IPS-11a (cell line): ENCODE results near the gene BPIFA1.

Experiments
- H3K4me3 ChIP-seq: one replicate; pipeline ENCODE4 v1.5.1; 2013; ENCODE audit warnings: low read depth, low read length, control low read depth

BPIFA1 gene

DNA sequence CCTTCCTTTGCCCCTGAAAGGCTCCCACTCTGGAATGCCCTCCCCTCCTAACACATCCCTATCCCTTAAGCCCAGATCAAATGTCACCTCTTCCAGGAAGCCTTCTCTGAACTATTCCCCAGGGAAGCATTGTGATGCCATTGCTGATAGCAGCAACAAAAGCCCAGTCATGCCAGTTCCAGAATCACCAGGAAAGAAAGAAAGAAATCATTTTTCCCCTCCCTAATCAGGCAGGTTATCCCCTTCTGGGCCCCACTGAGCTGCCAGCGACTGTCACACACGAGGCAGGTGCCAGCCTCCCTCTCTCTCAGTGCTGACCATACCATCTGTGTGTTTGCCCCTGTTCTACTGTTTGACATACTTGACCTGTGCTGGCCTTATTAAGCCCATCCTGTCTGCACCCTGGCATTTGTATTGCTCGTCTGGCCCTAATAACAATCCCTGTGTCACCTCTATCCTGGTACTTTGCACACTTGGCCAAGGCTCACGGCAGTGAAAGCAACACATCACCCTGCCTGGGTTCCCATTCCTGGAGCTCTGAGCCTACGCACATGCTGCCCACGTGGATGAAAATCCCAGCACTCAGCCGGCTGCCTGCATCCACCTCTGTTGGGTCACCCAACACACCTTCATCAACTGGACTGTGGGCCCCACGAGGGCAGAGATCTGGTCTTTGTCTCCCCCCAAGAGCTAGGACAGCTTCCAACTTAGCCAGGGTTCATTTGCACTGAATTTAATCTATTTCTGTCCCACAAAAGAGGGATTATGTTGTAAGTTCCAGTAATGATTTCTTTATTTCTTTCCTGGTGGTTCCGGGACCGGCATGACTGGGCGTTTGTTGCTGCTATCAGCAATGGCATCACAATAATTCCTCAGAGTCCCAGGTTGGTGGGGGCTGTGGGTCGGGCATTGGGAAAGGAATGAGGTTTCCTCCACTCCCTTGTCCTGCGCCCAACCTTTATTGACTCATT lies 42.0 kb downstream of the BPIFA1 start:
- H3K4me3 ChIP-seq = no peak overlapping the region

DNA sequence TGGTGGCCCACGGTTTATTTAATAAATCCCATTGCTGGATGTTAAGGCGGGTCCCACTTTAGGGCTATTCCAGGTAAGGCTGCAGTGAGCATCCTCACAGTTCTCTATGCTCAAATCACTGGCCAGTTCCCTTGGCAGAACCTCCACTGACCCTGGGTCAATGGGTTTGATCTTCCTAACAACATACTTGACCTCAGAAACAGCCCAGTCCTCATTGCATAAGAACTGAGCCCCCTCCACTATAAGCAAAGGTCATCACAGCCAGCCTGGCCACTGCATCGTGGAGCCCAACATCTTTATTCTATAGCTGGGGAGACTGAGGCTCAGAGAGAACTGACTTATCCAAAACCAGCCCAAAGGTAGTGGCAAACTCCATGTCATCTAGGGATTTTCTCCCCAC lies 42.9 kb downstream of the BPIFA1 start:
- H3K4me3 ChIP-seq = no peak overlapping the region

DNA sequence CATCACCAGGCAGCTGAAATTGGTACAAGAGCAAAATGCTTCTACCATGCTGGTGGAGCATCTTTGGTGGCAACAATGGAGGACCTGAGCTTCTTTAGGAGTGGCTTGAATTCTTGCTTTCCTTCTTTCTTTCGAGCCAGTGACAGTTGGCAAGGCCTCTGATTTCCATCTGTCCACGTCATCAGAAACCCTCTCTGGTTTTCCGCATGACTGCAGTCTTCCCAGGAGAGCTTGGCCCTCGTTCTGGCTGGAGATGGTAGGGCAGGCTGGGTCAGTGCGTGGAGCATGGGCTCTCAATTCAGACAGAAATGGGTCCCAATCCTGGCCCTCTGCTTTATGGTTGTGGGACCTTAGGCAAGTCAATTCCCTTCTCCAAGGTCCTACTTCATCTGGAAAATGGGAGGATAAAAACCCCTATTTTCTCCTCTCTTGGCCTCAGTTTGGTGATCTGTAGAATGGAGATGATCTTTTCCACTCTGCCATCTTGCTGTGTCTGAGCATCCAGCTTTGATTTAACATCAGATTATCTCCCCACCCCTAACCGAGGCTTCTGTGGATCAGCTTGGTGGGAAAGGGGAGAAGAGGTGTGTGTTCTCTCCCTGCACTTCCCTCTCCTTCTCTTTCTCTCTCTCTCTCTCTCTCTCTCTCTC lies 43.6 kb downstream of the BPIFA1 start:
- H3K4me3 ChIP-seq = no peak overlapping the region

DNA sequence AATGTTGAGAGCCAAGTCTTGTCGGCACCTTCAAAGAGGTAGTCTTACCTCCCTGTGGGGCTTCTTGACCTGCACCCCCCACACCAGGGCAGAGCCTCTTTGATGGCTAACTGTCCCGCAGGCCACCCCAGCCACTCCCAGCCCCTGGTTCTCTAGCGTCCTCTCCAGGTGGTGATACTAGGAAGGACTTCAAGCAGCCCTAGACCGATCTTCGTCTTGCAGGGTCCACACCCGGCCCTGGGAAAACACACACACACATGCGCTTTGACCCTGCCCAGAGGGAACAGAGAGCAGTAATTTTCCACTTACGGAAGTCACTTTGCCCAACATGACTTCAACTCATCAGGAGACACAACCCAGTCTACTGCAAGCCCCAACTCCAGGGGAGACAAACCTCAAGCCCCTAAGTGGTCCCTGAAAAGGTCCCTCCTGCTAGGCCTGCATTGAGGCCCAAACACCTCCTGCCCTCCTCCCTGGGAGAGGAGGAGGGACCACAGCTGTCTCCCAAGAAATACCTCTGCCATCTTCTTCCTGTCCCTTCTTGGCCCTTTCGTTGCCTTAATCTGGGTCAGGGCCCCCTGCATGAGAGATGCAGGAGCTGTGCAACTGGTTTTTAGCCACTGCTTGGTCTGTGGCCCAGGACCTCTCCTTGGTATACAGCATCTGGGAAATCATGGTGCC lies 44.3 kb downstream of the BPIFA1 start:
- H3K4me3 ChIP-seq = no peak overlapping the region

DNA sequence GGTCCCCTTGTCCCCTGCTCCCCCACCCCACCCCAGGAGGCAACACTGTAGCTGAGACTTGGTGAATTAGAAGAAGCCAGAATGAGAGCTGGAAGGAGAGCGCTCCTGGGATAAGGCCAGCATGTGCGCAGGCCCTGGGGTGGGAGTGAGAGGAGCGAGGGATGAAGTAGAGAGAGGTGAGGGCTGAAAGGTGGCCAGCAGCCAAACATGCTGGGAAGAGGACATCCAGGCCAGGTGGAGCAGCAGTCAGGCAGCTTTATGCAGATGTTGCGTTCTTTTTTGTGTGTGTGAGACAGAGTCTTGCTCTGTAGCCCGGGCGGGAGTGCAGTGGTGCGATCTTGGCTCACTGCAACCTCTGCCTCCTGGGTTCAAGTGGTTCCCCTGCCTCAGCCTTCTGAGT lies 45.0 kb downstream of the BPIFA1 start:
- no peak overlapping the region for H3K4me3 ChIP-seq

DNA sequence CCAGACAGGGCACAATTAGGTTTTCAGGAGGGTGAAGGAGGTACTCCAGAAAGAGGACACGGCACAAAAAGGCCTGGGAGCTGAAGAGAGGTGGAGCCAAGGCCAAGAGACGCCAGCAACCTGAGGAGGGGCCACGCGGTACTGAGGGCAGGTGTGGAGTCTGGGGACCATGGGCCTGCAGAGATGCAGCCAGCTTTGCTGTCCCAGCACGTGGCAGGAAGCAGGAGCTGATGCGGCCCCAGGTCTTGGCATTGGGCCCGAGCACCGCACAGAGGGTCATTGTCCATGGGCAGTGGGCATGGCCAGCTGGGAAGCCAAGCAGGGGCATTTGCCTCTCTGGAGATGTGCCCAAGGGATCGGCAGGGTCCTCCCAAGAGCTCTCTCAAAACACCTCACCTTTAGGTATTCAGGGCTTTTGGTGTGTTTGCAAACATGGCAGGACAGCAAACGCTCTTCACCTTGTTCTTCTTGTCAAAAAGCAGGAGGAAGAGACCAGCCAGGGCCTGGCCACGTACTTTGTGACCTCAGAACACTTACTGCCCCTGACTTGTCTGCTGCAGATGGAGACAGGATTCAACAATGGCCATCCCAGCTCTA lies 45.9 kb downstream of the BPIFA1 start:
- H3K4me3 ChIP-seq = no peak overlapping the region

DNA sequence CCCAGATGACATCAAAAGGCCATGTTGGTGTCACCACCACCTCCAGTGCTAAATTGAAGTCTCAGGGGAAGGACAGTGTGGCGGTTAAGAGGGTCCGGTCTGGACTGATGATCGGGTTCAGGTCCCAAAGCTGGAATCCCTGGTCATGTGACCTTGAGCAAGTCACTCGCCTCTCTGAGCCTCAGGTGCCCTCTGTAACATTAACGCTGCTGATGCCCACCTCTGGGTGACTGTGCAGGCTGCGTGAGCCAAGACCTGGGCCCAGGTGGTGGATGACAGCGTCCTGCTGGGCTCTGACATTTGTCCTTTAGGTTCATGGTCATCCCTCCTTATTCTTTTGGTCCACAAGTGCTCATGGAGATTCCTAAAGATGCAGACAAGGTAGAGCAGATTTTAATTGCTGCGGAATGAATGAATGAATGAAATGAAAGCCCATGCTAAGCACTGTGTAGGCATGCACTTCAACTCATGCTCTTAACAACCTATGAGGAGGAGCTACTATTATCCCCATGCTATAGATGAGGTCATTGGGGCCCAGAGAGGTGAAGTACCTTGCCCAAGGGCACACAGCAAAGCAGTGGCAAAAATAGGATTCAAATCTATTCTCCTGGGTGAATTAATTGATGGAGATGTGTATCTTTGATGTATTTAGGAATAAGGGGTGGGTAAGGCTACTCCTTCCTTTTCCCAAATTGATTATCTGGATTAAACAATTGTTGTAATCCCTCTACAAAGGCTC lies 46.6 kb downstream of the BPIFA1 start:
- no peak overlapping the region for H3K4me3 ChIP-seq

DNA sequence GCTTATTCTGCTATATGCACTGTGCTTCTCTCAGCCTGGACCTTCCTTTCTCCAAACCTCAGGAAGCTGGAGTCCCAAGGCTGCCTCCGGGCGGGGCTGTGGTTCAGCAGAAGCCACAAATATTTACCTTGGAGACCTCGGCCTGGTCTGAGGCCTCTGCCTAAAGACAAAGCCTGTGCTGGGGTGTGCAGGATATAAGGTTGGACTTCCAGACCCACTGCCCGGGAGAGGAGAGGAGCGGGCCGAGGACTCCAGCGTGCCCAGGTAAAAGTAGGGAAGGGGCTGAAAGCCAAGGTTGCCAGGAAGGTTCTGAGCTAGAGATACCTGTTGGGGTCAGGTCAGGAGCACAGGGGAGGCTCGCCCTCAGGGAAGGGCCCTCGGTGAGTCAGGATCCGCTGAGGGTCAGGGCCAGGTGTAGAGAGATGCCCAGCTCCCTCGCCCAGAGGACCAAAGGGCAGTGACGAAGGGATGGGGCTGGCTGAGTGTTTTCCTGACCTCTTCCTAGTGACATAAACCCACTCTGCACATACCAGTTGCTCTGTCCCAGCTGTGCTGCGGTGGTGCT lies 47.3 kb downstream of the BPIFA1 start, which contains the start of gene BPIFB1:
TSS of gene BPIFB1 (plus strand) at position 224 of the 565 bp plus-strand sequence. CDS start 2,860 bp downstream, outside the sequence.
- H3K4me3 ChIP-seq = no peak within 1 kb of the TSS

DNA sequence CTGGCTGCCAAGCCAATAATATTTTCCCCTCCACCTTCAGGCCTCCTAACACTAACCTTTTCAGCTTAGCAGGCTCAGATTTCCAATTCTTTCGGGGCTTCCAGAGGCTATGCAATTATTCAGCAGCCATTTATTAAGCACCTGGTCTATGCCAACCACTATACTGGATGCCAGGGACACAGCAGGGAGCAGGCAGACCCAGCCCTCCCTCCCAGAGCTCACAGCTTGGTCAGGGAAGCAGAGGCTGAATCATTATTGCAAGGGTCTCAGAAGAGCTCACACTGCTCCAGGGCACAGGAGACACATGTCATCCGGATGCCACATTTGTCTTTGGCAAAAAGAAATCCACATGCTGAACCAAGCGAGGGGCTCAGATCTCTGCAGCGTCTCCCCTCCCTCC lies 48.5 kb downstream of the BPIFA1 start:
- H3K4me3 ChIP-seq = no peak overlapping the region

DNA sequence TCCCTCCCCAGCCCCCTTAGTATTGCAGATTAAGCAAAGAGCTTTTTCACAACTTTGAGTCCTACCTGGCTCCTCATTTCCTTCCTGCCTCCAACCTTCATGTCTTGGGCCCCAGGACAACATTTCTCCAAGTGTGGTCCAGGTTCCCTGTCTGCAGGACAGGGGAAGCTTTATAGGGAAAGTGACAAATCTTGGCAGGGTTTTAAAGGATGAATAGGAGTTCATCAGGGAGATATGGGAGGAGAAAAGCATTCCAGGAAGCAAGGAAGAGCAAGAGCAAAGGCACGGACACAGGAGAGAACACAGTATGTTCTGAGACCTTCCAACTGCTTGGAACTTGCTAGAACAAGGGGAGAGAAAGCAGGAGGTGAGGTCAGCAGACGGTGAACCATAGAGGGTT lies 49.1 kb downstream of the BPIFA1 start:
- no peak overlapping the region for H3K4me3 ChIP-seq

DNA sequence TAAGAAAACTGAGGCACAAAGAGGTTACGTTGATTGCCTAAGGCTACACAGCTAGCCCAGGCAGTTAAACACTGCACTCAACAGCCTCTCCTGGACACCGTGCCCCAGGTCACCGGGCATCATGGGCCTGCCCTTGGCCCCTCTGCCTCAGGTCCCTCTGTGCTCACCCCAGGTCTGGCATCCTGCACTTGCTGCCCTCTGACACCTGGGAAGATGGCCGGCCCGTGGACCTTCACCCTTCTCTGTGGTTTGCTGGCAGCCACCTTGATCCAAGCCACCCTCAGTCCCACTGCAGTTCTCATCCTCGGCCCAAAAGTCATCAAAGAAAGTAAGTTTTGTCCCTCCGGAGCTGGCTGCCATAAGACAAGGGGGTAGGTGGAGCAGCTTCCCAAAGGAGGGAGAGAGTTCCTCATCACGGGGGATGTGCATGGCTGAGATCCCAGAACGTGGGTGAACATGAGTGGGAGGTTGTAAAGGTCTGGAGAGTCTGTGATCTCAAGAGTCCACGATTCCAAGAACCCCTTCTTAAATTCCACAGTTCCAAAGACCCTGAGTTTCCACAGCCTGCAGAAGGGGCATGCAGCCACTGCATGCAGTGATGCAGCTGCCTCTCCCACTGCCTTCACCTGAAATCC lies 50.2 kb downstream of the BPIFA1 start:
- no peak overlapping the region for H3K4me3 ChIP-seq

DNA sequence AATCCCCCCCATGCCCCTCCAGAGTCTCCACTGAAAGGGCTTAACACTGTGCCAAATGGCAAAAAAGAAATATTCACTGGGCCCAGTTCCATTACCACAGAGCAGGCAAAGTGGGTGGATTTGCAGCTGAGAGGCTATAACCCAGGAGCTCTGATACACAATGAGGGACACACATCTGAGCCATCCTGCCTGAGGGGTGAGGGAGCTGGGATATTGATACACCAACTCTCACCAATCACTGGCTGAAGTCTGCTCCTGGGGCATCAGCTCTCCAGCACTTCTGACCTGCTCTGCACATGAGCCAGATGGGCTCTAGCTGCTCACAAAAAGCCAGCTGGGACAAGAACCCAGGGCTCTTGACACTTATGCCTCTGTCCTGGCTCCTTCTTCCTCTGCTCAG lies 52.1 kb downstream of the BPIFA1 start:
- no peak overlapping the region for H3K4me3 ChIP-seq

DNA sequence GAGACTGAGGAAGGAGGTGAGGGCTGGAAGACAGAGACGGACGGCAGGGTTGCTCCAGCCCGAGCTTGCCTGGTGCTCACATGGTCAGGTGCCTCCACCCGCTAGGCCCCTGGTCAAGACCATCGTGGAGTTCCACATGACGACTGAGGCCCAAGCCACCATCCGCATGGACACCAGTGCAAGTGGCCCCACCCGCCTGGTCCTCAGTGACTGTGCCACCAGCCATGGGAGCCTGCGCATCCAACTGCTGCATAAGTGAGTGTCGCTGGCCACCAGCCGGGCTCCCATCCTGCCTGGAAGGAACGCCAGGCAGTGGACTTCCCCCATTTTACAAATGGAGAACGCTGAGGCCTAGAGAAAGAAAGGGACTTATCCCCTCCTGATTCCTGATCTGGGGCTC lies 55.1 kb downstream of the BPIFA1 start:
- no peak overlapping the region for H3K4me3 ChIP-seq

DNA sequence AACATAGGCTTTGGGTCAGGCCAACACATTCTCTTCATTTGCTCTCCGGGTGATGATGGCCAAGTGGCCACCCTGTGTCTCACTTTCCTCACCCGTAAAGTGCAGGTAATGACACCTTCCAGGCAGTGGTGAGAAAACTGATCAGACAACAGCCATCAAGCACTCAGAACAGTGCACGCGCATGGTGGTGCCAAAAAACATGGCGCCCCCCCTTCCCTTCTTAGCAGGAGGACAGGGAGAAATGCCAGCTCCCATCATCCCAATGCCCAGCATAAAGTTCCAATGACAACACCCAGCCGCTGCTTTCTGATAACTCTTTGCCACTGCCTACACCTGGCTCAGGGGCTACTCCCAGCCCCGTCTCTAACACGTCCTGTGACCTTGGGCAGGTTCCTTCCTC lies 55.6 kb downstream of the BPIFA1 start:
- no peak overlapping the region for H3K4me3 ChIP-seq

DNA sequence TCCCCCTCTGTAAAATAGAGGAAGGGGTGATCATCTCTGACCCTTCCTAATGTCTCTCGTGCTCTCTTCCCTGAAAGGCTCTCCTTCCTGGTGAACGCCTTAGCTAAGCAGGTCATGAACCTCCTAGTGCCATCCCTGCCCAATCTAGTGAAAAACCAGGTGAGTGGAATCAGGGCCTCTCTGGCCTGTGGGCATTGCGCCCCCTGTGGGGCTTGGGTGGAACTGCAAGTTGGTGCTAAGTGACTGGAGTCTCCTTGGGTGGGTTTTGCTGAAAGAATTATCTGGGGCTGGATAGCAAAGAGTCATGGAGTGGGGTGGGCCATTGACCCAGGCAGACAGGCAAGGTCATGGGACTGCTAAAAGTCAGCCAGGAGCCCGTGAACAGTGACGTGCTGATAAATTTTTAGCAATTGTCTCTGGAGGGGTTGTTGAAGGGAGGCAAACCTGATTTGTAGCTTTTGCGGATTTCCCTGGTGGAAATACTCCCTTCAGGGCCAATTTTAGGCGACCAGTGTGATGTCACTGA lies 56.1 kb downstream of the BPIFA1 start:
- no peak overlapping the region for H3K4me3 ChIP-seq
